A549 (cell line): ENCODE data around the gene ZNF800.

ENCODE experiments used
- CEBPB ChIP-seq, 2 experiments: fragments of >200 bp in 1 of 2; sonication (Bioruptor Twin) in 1 of 2; formaldehyde crosslinking in 1 of 2; IDR thresholded peaks; 2 replicates each; pipeline ENCODE4 v1.6.1; 2012 to 2016
- CTCF ChIP-seq: fragments of >200 bp; sonication (Bioruptor Twin); formaldehyde crosslinking; IDR thresholded peaks from 3 replicates; pipeline ENCODE4 v1.5.1; 2016
- E2F6 ChIP-seq: IDR thresholded peaks from 2 replicates; pipeline ENCODE4 v1.6.1; 2012; ENCODE audit warnings: low read depth, borderline replicate concordance
- HMGXB4 ChIP-seq: fragments of 250-450 bp; sonication (Bioruptor Pico); IDR thresholded peaks from 2 replicates; pipeline ENCODE4 v1.5.0; 2021; ENCODE audit warnings: mild to moderate bottlenecking, moderate library complexity, borderline replicate concordance
- JUNB ChIP-seq: fragments of >200 bp; sonication (Bioruptor Twin); formaldehyde crosslinking; IDR thresholded peaks from 2 replicates; pipeline ENCODE4 v1.6.1; 2016
- KDM1A ChIP-seq: fragments of 200-600 bp; sonication (generic); IDR thresholded peaks from 2 replicates; pipeline ENCODE4 v1.6.1; 2016; ENCODE audit warnings: low read depth, mild to moderate bottlenecking
- MYC ChIP-seq: IDR thresholded peaks from 2 replicates; pipeline ENCODE4 v1.6.1; 2012; ENCODE audit warnings: mild to moderate bottlenecking, inconsistent platforms, low read length, improper control_type of control experiment, borderline replicate concordance
- NFE2L2 ChIP-seq: fragments of 150-350 bp; conservative IDR thresholded peaks from 2 replicates; pipeline ENCODE4 v1.6.1; 2014; ENCODE audit warnings: low read length
- POLR2A ChIP-seq: IDR thresholded peaks from 2 replicates; pipeline ENCODE4 v1.6.1; 2012; ENCODE audit warnings: mild to moderate bottlenecking, low read length
- RAD21 ChIP-seq, 2 experiments: fragments of >200 bp in 1 of 2; sonication (Bioruptor Twin) in 1 of 2; formaldehyde crosslinking in 1 of 2; IDR thresholded peaks in 1 of 2; conservative IDR thresholded peaks in 1 of 2; 2 replicates in 1 of 2; 3 replicates in 1 of 2; pipeline ENCODE4 v1.6.1; 2012 to 2018; ENCODE audit warnings: inconsistent platforms in 1 of 2
- TP53 ChIP-seq: fragments of 250-450 bp; sonication (Bioruptor Pico); IDR thresholded peaks from 2 replicates; pipeline ENCODE4 v1.5.0; 2021; ENCODE audit warnings: mild to moderate bottlenecking, moderate library complexity

GRCh38 chr7:127393368-127394058 is 1.0 kb upstream of the ZNF800 start:
- TF ChIP-seq CTCF (no peak), TP53 (no peak), KDM1A (no peak), POLR2A (no peak), NFE2L2 (no peak), HMGXB4 (CRISPR knock-in tag) (no peak), CEBPB (IDR thresholded peaks at IDR 0.05) (no peak), MYC (no peak), E2F6 (no peak; the same call in 1 of the 2 replicates), JUNB (no peak), RAD21 (conservative IDR thresholded peaks at IDR 0.05 in 1 of 2, IDR thresholded peaks at IDR 0.05 in 1 of 2) (no peak)
